ENCODE results near the gene C1orf159. TPM values are rescaled to one million over a fixed set of nuclear protein-coding genes. Genes with fewer than 3 reads are reported as not detected.

C1orf159 gene
- total and polyA plus RNA-seq, 10 of the 15 experiments (the other 5 are each of a cell fraction or from before 2014, with no cell fraction given) = 0.11 to 23.4 (median 8.0) TPM

- POLR2A ChIA-PET = no interaction called here
- Histone ChIP-seq H3K9me3 (replicated peaks; ENCODE audit: control insufficient read depth, insufficient read depth, low read length) (peaks cover 11% of the 10 kb centered on the region; the same call in 2 of the 3 replicates), H3K4me2 (ENCODE audit: control insufficient read depth, insufficient read depth) (peak overlapping the region; percentile 64; the same call in 1 of the 2 replicates), H3K27ac (ENCODE audit: control insufficient read depth, insufficient read depth) (no peak overlapping the region), H3K4me1 (ENCODE audit: control insufficient read depth, insufficient read depth, low read length) (no peaks in the 10 kb centered on the region; the same call in 1 of the 2 replicates), H4K20me1 (ENCODE audit: control insufficient read depth, insufficient read depth) (no peaks in the 10 kb centered on the region), H2AFZ (ENCODE audit: control insufficient read depth, low read depth, low read length) (no peak overlapping the region), H3K9ac (ENCODE audit: control insufficient read depth, insufficient read depth, low read length) (no peak overlapping the region), H3K36me3 (ENCODE audit: control insufficient read depth in 2 of 2, insufficient read depth in 2 of 2, low read length in 1 of 2) (peaks cover 0 to 2% of the 10 kb centered on the region in 2 experiments; a peak in 1 of 4 replicates), H3K27me3 (replicated peaks in 1 of 2; ENCODE audit: control insufficient read depth in 2 of 2, insufficient read depth in 2 of 2, low read length in 1 of 2) (peaks cover 0 to 6% of the 10 kb centered on the region in 2 experiments; a peak in 2 of 4 replicates), H3K79me2 (ENCODE audit: control insufficient read depth, insufficient read depth, low read length) (peaks cover 9% of the 10 kb centered on the region), H3K4me3 (no peak overlapping the region; the same call in 1 of the 2 replicates)
- DNase-seq (ENCODE audit: low read depth, low spot score) = no peak
- TF ChIP-seq CEBPZ (IDR thresholded peaks at IDR 0.05; ENCODE audit: low read depth, low read length) (no peak), GATAD2B (conservative IDR thresholded peaks at IDR 0.05; ENCODE audit: low read depth) (no peak), IRF4 (IDR thresholded peaks at IDR 0.05; ENCODE audit: low read depth, low read length) (no peak), SKIL (IDR thresholded peaks at IDR 0.05; ENCODE audit: low read depth, poor library complexity, severe bottlenecking) (no peak), BRCA1 (IDR thresholded peaks at IDR 0.05; ENCODE audit: low read depth, low read length) (no peak), NBN (IDR thresholded peaks at IDR 0.05) (no peak), BCLAF1 (IDR thresholded peaks at IDR 0.05) (no peak), IKZF1 (conservative IDR thresholded peaks at IDR 0.05) (no peak), E4F1 (IDR thresholded peaks at IDR 0.05; ENCODE audit: borderline replicate concordance, partially characterized antibody) (no peak), FOS (IDR thresholded peaks at IDR 0.05; ENCODE audit: borderline replicate concordance, extremely low read depth, insufficient read length) (no peak), ZNF622 (IDR thresholded peaks at IDR 0.05) (no peak), MTA2 (IDR thresholded peaks at IDR 0.05; ENCODE audit: low read depth) (no peak)
- ATAC-seq = no peak
- BruUV-seq (replicated peaks) = no TSS peak
- FAIRE-seq = no peak
- intact Hi-C loops (cut with micrococcal nuclease; ENCODE audit: unreplicated experiment) (no loop called here), in situ Hi-C loops (cut with MboI) (no loop called here)
- SMC1A ChIA-PET (ENCODE audit: uncharacterized antibody, unreplicated experiment) = interaction anchor here (0.7 kb wide), 1 partner anchor 22 kb away, joined by 3 read pairs; no protein-coding TSS in a partner anchor
- RAD21 ChIA-PET (ENCODE audit: unreplicated experiment) = interaction anchor here (1.0 kb wide), 1 partner anchor 130 kb away, joined by 3 read pairs; no protein-coding TSS in a partner anchor
- 89% methylated on average over 13 of the region's 13 CpGs for WGBS (ENCODE audit: insufficient coverage, insufficient replicate concordance, low lambda C conversion rate, missing lambda C conversion rate)
- CTCF ChIA-PET = interaction anchor here (1.2 kb wide), 1 partner anchor 41 kb away, joined by 3 read pairs; no protein-coding TSS in a partner anchor
Observed at GRCh38 chr1:1114431-1114830, 1.5 kb downstream of the C1orf159 start.

Data from GM12878 (cell line).